K562 (cell line): ENCODE results near the gene RMND5B. TPM values are rescaled to one million over a fixed set of nuclear protein-coding genes. Genes with fewer than 3 reads are reported as not detected.

Source experiments
- ATAC-seq: fragments of 200-7000 bp; cut with Tn5 transposase; 3 replicates; pipeline ENCODE4 v1.9.1; 2020; ENCODE audit warnings: moderate library complexity
- BruUV-seq: library from RNA; stranded (reverse); fragments of 400-500 nt; replicated peaks from 2 replicates; lab custom pipeline; 2021; lab: Mats Ljungman, UMichigan
- CTCF ChIA-PET: fragments of 300-600 bp; formaldehyde crosslinking; extraction: SDS; loops from one replicate; lab custom pipeline; 2021; ENCODE audit warnings: low intra/inter-chr PET ratio; lab: Yijun Ruan, JAX
- POLR2A ChIA-PET: fragments of 300-600, 350-650 bp; sonication (Branson Sonifier 250); formaldehyde crosslinking; extraction: SDS; loops from one replicate; lab custom pipeline; 2021; ENCODE audit warnings: antibody characterized with exemption, inconsistent platforms; lab: Yijun Ruan, JAX
- DNase-seq, 4 experiments: peaks; one replicate each; pipeline versions ENCODE4 v3.0.0 to v3.0.0-alpha.2; 2011 to 2018; ENCODE audit warnings: low spot score in 3 of 4, mixed read lengths in 3 of 4; ENCODE audit errors: extremely low read depth in 1 of 4
- FAIRE-seq: peaks from 2 replicates; lab custom pipeline; 2011; peaks lifted over from hg19 to GRCh38; lab: Jason Lieb, UNC
- H2AFZ ChIP-seq: 2 replicates; pipeline ENCODE4 v1.6.0; 2011; ENCODE audit warnings: low read depth, low read length, control low read depth, inconsistent platforms
- H3K27ac ChIP-seq: fragments of 200-600 bp; 3 replicates; pipeline ENCODE4 v1.8.0; 2011; ENCODE audit warnings: low read depth, mild to moderate bottlenecking, control low read depth, inconsistent platforms, low read length, moderate library complexity, mixed read lengths; ENCODE audit errors: extremely low read depth
- H3K27me3 ChIP-seq, 2 experiments: fragments of 300-600 bp in 1 of 2; 2 replicates in 1 of 2; 3 replicates in 1 of 2; pipeline versions ENCODE4 v1.6.0 to v1.8.0; 2011; ENCODE audit warnings: inconsistent platforms in 2 of 2, low read length in 2 of 2, mild to moderate bottlenecking in 1 of 2, mixed read lengths in 1 of 2, moderate library complexity in 1 of 2; ENCODE audit not compliant: control insufficient read depth in 2 of 2, insufficient read depth in 2 of 2
- H3K36me3 ChIP-seq: fragments of 300-600 bp; 3 replicates; pipeline ENCODE4 v1.8.0; 2011; ENCODE audit warnings: mild to moderate bottlenecking, low read length, inconsistent platforms; ENCODE audit not compliant: control insufficient read depth, insufficient read depth
- H3K4me1 ChIP-seq, 2 experiments: fragments of 200-600 bp in 1 of 2; replicated peaks in 1 of 2; 2 replicates in 1 of 2; 3 replicates in 1 of 2; pipeline versions ENCODE4 v1.5.1 to v1.8.0; 2011; ENCODE audit warnings: inconsistent platforms in 2 of 2, low read length in 2 of 2, mild to moderate bottlenecking in 1 of 2, mixed read lengths in 1 of 2, moderate library complexity in 1 of 2; ENCODE audit not compliant: control insufficient read depth in 2 of 2, insufficient read depth in 2 of 2
- H3K4me2 ChIP-seq: 2 replicates; pipeline ENCODE4 v1.6.1; 2011; ENCODE audit warnings: low read length, control low read depth, inconsistent platforms, mixed read lengths; ENCODE audit not compliant: insufficient read depth
- H3K4me3 ChIP-seq: fragments of 200-600 bp; sonication (generic), shearing (Covaris generic); 2 replicates; pipeline ENCODE4 v1.5.1; 2016; ENCODE audit warnings: control low read depth, inconsistent platforms
- H3K79me2 ChIP-seq: fragments of 200-600 bp; 3 replicates; pipeline ENCODE4 v1.8.0; 2011; ENCODE audit warnings: low read length, inconsistent platforms; ENCODE audit not compliant: control insufficient read depth, insufficient read depth
- H3K9ac ChIP-seq, 2 experiments: 2 replicates each; pipeline versions ENCODE4 v1.6.0 to v1.6.1; 2011; ENCODE audit warnings: low read depth in 2 of 2, low read length in 2 of 2, control low read depth in 1 of 2, inconsistent platforms in 1 of 2, mild to moderate bottlenecking in 1 of 2, mixed read lengths in 1 of 2; ENCODE audit not compliant: insufficient read depth in 1 of 2
- H3K9me1 ChIP-seq: one replicate; pipeline ENCODE4 v1.6.0; 2011; ENCODE audit warnings: inconsistent platforms, mild to moderate bottlenecking, low read length, moderate library complexity; ENCODE audit not compliant: control insufficient read depth, insufficient read depth
- H3K9me3 ChIP-seq: replicated peaks from 2 replicates; pipeline ENCODE4 v1.5.1; 2011; ENCODE audit warnings: low read depth, low read length, inconsistent platforms; ENCODE audit not compliant: control insufficient read depth, insufficient read depth
- H4K20me1 ChIP-seq: replicated peaks from 2 replicates; pipeline ENCODE4 v1.6.1; 2011; ENCODE audit warnings: low read length, inconsistent platforms, mixed read lengths; ENCODE audit not compliant: control insufficient read depth, insufficient read depth
- BRD4 ChIP-seq: fragments of 200-600 bp; sonication (generic); IDR thresholded peaks from 2 replicates; pipeline ENCODE4 v1.6.1; 2017; ENCODE audit warnings: inconsistent platforms
- ESRRA ChIP-seq: fragments of 450-650 bp; IDR thresholded peaks from 2 replicates; pipeline ENCODE4 v1.6.1; 2014; ENCODE audit warnings: low read depth, mild to moderate bottlenecking, moderate library complexity, borderline replicate concordance
- FIP1L1 ChIP-seq: fragments of 200-400 bp; formaldehyde crosslinking; IDR thresholded peaks from 2 replicates; pipeline ENCODE4 v1.6.1; 2018; ENCODE audit warnings: mild to moderate bottlenecking, low read depth, low read length; ENCODE audit not compliant: poor library complexity, severe bottlenecking
- GABPB1 ChIP-seq: sonication (generic); formaldehyde crosslinking; IDR thresholded peaks from 2 replicates; pipeline ENCODE4 v1.8.0; 2022; ENCODE audit warnings: mild to moderate bottlenecking, missing genetic modification reagents
- NRF1 ChIP-seq, 2 experiments: fragments of 450-650 bp; IDR thresholded peaks in 1 of 2; conservative IDR thresholded peaks in 1 of 2; 2 replicates each; pipeline ENCODE4 v1.6.1; 2014; ENCODE audit warnings: mild to moderate bottlenecking in 2 of 2
- RBFOX2 ChIP-seq: fragments of 200-400 bp; formaldehyde crosslinking; IDR thresholded peaks from 2 replicates; pipeline ENCODE4 v1.6.1; 2017; ENCODE audit warnings: low read depth, mild to moderate bottlenecking, low read length, moderate library complexity
- ZBTB40 ChIP-seq, 2 experiments: fragments of 450-650 bp in 1 of 2; sonication (generic) in 1 of 2; formaldehyde crosslinking in 1 of 2; IDR thresholded peaks; 2 replicates each; pipeline versions ENCODE4 v1.7.1 to v1.9.0; 2016 to 2022; ENCODE audit warnings: inconsistent platforms in 1 of 2, mild to moderate bottlenecking in 1 of 2, missing genetic modification reagents in 1 of 2
- ZBTB7A ChIP-seq: IDR thresholded peaks from 2 replicates; pipeline ENCODE4 v1.6.1; 2011; ENCODE audit warnings: low read depth, mild to moderate bottlenecking, low read length, moderate library complexity, borderline replicate concordance; ENCODE audit not compliant: control insufficient read depth
- ZFX ChIP-seq: sonication (generic); formaldehyde crosslinking; IDR thresholded peaks from 2 replicates; pipeline ENCODE4 v1.8.0; 2022; ENCODE audit warnings: mild to moderate bottlenecking, missing genetic modification reagents, moderate library complexity
- ZNF282 ChIP-seq: sonication (generic); formaldehyde crosslinking; IDR thresholded peaks from 2 replicates; pipeline ENCODE4 v1.8.1; 2023; ENCODE audit warnings: missing genetic modification reagents
- ZNF431 ChIP-seq: sonication (generic); formaldehyde crosslinking; IDR thresholded peaks from 2 replicates; pipeline ENCODE4 v1.8.0; 2022; ENCODE audit warnings: mild to moderate bottlenecking, missing genetic modification reagents
- ZNF583 ChIP-seq: fragments of 250-450 bp; sonication (Bioruptor Pico); IDR thresholded peaks from 2 replicates; pipeline ENCODE4 v1.4.0; 2020
- ZNF785 ChIP-seq: fragments of 250-450 bp; sonication (Bioruptor Pico); IDR thresholded peaks from 2 replicates; pipeline ENCODE4 v1.4.0; 2020; ENCODE audit warnings: mild to moderate bottlenecking
- WGBS: fragments of 100-300 bp; shearing (Covaris generic); methylation state at CpG from one replicate; pipeline ENCODE4 v1.1.6; 2016; ENCODE audit warnings: low coverage, mixed read lengths; ENCODE audit not compliant: insufficient coverage; ENCODE audit errors: missing lambda C conversion rate; 5-methylcytosine and 5-hydroxymethylcytosine counted together
- in situ Hi-C: fragments of 300-500 bp; cut with MboI; formaldehyde crosslinking; loops from 4 replicates; pipeline ENCODE4 v1.15.0; 2018; ENCODE audit warnings: inconsistent platforms, mixed read lengths
- intact Hi-C: fragments of 100-400 bp; cut with micrococcal nuclease; formaldehyde crosslinking; loops from 2 replicates; pipeline ENCODE4 v1.14.2; 2022
- polyA plus RNA-seq, 8 experiments: library from polyadenylated mRNA; depleted of rRNA in 4 of 8; stranded (reverse) in 5 of 8; unstranded in 3 of 8; fragments of >200 nt; fragmentation: Nextera tagmentation in 2 of 8; fragmentation: Illumina TruSeq in 1 of 8; extraction: Ambion mirVana in 2 of 8; extraction: Trizol in 1 of 8; gene quantifications; 2 replicates each; pipeline versions ENCODE4 v1.2.1 to v1.2.3, GENCODE V29; 2011 to 2014; ENCODE audit warnings: inconsistent platforms in 1 of 8, missing spikeins in 1 of 8
- total RNA-seq, 7 experiments: library from RNA; depleted of rRNA in 6 of 7; stranded (reverse); fragments of >200 nt in 6 of 7; fragmentation: Illumina TruSeq in 2 of 7; extraction: Trizol in 2 of 7; gene quantifications; 2 replicates each; pipeline versions ENCODE4 v1.2.1 to v1.2.3, GENCODE V29; 2011 to 2021; ENCODE audit warnings: low replicate concordance in 1 of 7

RMND5B gene
- total and polyA plus RNA-seq, 9 of the 15 experiments (the other 6 are each of a cell fraction or from before 2014, with no cell fraction given) = 2.6 to 57.0 (median 28.3) TPM

GRCh38 chr5:178113841-178114324, 16.9 kb upstream of the RMND5B start:
- Histone ChIP-seq H2AFZ (peak overlapping the region; percentile 80), H3K79me2 (peaks cover 46% of the 10 kb centered on the region), H3K9ac (peak overlapping the region; percentile 70 to 96), H3K27me3 (no peaks in the 10 kb centered on the region), H3K36me3 (no peaks in the 10 kb centered on the region), H3K27ac (peak overlapping the region; percentile 60), H3K9me1 (peaks cover 3% of the 10 kb centered on the region), H3K4me2 (peak overlapping the region; percentile 86), H4K20me1 (peaks cover 9% of the 10 kb centered on the region; the same call in 1 of the 2 replicates), H3K4me1 (peaks cover 31 to 49% of the 10 kb centered on the region in 2 experiments; a peak in 4 of 5 replicates), H3K9me3 (no peaks in the 10 kb centered on the region), H3K4me3 (peak overlapping the region; percentile 66)
- DNase-seq (peak; percentile 54 to 70 (median 67)), FAIRE-seq (no peak), ATAC-seq (peak; percentile 60)
- intact Hi-C loops (loop anchor here (1.0 to 5.0 kb wide), 3 partner anchors 13 to 38 kb away; partner anchors contain the start of genes NHP2 and RMND5B), in situ Hi-C loops (no loop called here)
- BruUV-seq = no TSS peak
- POLR2A ChIA-PET = interaction anchor here (0.7 to 1.8 kb wide), 4 partner anchors 11 to 97 kb away, joined by 3 to 5 read pairs (median 4); no protein-coding TSS in a partner anchor
- WGBS = 0% methylated on average over 6 of the region's 41 CpGs
- CTCF ChIA-PET = interaction anchor here (0.7 kb wide), 1 partner anchor 106 kb away, joined by 3 read pairs; no protein-coding TSS in a partner anchor
- TF ChIP-seq ZNF282 (CRISPR knock-in tag) = peak; percentile 76; the same call in 1 of the 2 replicates
- peak; percentile 10 for TF ChIP-seq FIP1L1
- 0 out of 2 replicates have a peak, but pooled peaks have one; percentile 5 for TF ChIP-seq ZNF431 (CRISPR knock-in tag)
- peak; percentile 7 for TF ChIP-seq GABPB1 (CRISPR knock-in tag)
- peak; percentile 22; the same call in 1 of the 2 replicates for TF ChIP-seq RBFOX2
- TF ChIP-seq ZNF785 = no peak
- peak; percentile 31; the same call in 1 of the 2 replicates for TF ChIP-seq ZBTB40 (IDR thresholded peaks at IDR 0.05)
- no peak for TF ChIP-seq ZBTB40 (CRISPR knock-in tag; IDR thresholded peaks at IDR 0.05)
- TF ChIP-seq NRF1 (conservative IDR thresholded peaks at IDR 0.05 in 1 of 2, IDR thresholded peaks at IDR 0.05 in 1 of 2) = no peak; a peak in 1 of 4 replicates
- 0 out of 2 replicates have a peak, but pooled peaks have one; percentile 13 for TF ChIP-seq ZFX (CRISPR knock-in tag)
- TF ChIP-seq ZBTB7A = peak; percentile 80; the same call in 1 of the 2 replicates
- no peak for TF ChIP-seq BRD4
- TF ChIP-seq ESRRA = peak; percentile 42
- no peak for TF ChIP-seq ZNF583 (CRISPR knock-in tag)
